ENCODE data around the gene PARD3B. TPM values are rescaled to one million over a fixed set of nuclear protein-coding genes. Genes with fewer than 3 reads are reported as not detected.

Gene PARD3B
- total RNA-seq, 2 donors from 2014 or later: 15.0 to 17.8 TPM

DNA sequence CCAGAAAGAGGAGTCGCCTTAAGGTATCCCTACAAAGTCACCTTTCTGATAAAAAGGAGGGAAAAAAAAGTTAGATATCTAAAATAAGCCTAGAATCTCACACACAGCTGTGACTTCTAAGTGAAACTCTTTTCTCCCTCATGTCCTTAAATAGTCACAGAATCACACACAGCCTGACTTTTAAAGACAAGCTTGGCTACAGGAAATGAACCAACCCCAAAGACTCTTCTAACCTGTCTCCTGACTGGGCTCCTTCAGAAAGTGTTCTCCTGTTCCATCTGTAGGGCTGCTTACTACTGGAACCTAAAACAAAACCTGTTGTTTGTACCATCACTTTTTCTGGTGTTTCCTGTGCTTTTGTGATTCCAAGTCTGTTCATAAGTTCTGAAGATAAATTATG is 1074.3 kb downstream of the PARD3B start:
- Histone ChIP-seq H3K27ac (no peak overlapping the region), H3K9me3 (no peaks in the 10 kb centered on the region), H3K4me3 (no peak overlapping the region), H3K27me3 (no peaks in the 10 kb centered on the region), H3K4me1 (no peaks in the 10 kb centered on the region), H3K36me3 (replicated peaks in 1 of 2; ENCODE audit: insufficient read depth in 1 of 2, low read depth in 2 of 2) (no peaks in the 10 kb centered on the region)
- ATAC-seq (no peak), DNase-seq (no peak)
- no peak for TF ChIP-seq POLR2A (IDR thresholded peaks at IDR 0.05)
- TF ChIP-seq, protein P1, sequence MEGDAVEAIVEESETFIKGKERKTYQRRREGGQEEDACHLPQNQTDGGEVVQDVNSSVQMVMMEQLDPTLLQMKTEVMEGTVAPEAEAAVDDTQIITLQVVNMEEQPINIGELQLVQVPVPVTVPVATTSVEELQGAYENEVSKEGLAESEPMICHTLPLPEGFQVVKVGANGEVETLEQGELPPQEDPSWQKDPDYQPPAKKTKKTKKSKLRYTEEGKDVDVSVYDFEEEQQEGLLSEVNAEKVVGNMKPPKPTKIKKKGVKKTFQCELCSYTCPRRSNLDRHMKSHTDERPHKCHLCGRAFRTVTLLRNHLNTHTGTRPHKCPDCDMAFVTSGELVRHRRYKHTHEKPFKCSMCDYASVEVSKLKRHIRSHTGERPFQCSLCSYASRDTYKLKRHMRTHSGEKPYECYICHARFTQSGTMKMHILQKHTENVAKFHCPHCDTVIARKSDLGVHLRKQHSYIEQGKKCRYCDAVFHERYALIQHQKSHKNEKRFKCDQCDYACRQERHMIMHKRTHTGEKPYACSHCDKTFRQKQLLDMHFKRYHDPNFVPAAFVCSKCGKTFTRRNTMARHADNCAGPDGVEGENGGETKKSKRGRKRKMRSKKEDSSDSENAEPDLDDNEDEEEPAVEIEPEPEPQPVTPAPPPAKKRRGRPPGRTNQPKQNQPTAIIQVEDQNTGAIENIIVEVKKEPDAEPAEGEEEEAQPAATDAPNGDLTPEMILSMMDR (IDR thresholded peaks at IDR 0.05): no peak
- WGBS, 2 donors: 81 to 100% methylated on average over 1 of the region's 1 CpG
- intact Hi-C loops (cut with DNase I): no loop called here

DNA sequence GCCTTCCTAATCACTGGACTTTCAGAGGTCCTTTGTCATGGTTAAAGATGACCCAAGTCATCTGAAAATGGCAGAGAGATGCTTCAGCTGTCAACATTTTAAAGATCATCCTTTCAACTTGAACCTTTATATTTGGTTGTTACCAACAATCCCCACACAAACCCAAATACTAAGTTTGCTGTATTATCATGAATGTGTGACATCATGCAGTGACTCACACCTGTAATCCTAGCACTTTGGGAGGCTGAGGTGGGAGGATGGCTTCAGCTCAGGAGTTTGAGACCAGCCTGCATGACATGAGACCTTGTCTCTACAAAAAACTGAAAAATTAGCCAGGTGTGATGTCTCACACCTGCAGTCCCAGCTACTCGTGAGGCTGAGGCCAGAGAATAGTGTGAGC is 1081.8 kb downstream of the PARD3B start:
- WGBS, 2 donors: 38 to 70% methylated on average over 1 of the region's 1 CpG
- TF ChIP-seq POLR2A (IDR thresholded peaks at IDR 0.05): no peak
- TF ChIP-seq, protein P1 (IDR thresholded peaks at IDR 0.05): no peak

DNA sequence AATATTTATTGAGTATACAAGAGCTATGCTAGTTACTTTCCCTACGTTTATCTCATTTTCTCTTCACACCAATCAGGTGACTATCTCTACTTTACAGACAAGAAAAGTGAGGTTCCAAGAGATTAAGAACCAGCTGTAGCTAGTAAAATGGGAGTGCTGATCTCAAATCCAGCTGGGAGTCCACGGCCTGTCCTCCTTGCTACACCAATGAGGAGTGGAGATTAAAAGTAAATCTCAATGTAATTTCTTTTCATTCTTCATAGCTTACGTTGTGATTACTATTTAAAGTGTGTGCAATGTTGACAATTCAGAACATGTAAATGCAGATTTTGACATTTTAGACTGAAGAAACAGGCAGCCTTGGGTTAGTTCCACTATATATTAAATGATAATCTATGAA is 1083.1 kb downstream of the PARD3B start:
- H3K4me3 ChIP-seq: no peak overlapping the region
- H3K27me3 ChIP-seq: no peaks in the 10 kb centered on the region
- no peaks in the 10 kb centered on the region for H3K9me3 ChIP-seq
- H3K36me3 ChIP-seq (replicated peaks in 1 of 2; ENCODE audit: insufficient read depth in 1 of 2, low read depth in 2 of 2): no peaks in the 10 kb centered on the region
- DNase-seq: no peak
- no peak for ATAC-seq
- H3K4me1 ChIP-seq: no peaks in the 10 kb centered on the region
- no peak overlapping the region for H3K27ac ChIP-seq
- WGBS, 2 donors: 65 to 67% methylated on average over 3 of the region's 3 CpGs
- TF ChIP-seq, protein P1 (IDR thresholded peaks at IDR 0.05): no peak
- TF ChIP-seq POLR2A (IDR thresholded peaks at IDR 0.05): no peak
- intact Hi-C loops (cut with DNase I): no loop called here

More for the DNA sequence above, 1081.8 kb downstream of the PARD3B start:
- Histone ChIP-seq H3K27me3 (no peaks in the 10 kb centered on the region), H3K36me3 (replicated peaks in 1 of 2; ENCODE audit: insufficient read depth in 1 of 2, low read depth in 2 of 2) (no peaks in the 10 kb centered on the region), H3K4me3 (no peak overlapping the region), H3K4me1 (no peaks in the 10 kb centered on the region), H3K27ac (no peak overlapping the region), H3K9me3 (no peaks in the 10 kb centered on the region)
- DNase-seq (no peak), ATAC-seq (no peak)
- intact Hi-C loops (cut with DNase I): no loop called here

DNA sequence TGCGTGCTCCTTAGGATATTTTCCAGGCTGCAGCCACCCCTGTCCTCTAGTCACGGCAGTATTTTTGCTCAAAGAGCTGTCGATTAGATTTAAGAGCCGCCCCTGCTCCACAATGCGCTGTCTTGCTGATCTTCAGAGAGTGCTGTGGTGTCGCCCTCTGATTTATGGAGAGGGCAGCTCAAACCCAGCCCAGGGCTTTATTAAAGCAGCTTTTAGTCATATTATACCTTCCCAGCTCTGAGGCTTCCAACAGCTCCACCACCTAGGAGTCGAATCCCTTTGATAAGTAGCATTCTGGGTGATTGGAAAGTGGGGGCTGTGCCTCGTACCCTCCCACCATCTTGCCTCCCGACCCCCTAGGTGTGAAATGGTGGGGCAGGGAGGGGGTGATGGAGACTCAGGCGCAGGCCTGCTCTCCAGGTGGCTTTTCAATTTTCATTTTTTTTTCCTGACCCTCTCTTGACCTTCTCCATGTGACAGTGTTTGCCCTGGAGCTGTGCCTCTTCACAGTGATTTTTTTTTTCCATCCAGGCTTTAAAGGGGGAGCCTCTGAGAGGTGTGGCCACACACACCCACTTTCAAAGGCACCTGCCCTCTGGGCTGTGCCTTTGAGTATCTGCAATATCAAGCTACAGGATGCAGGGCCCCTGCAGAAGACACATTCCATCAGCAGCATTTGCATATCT is 1084.0 kb downstream of the PARD3B start:
- 79 to 81% methylated on average over 10 of the region's 10 CpGs for WGBS, 2 donors
- H3K4me3 ChIP-seq: no peak overlapping the region
- no peaks in the 10 kb centered on the region for H3K4me1 ChIP-seq
- H3K27ac ChIP-seq: no peak overlapping the region
- no peaks in the 10 kb centered on the region for H3K36me3 ChIP-seq (replicated peaks in 1 of 2; ENCODE audit: insufficient read depth in 1 of 2, low read depth in 2 of 2)
- H3K9me3 ChIP-seq: no peaks in the 10 kb centered on the region
- ATAC-seq: no peak
- intact Hi-C loops (cut with DNase I): no loop called here
- DNase-seq: no peak
- no peaks in the 10 kb centered on the region for H3K27me3 ChIP-seq
- TF ChIP-seq, protein P1 (IDR thresholded peaks at IDR 0.05): no peak
- no peak for TF ChIP-seq POLR2A (IDR thresholded peaks at IDR 0.05)

- H3K27me3 ChIP-seq: no peaks in the 10 kb centered on the region
- intact Hi-C loops (cut with DNase I): no loop called here
- TF ChIP-seq, protein P1 (IDR thresholded peaks at IDR 0.05): no peak
- TF ChIP-seq POLR2A (IDR thresholded peaks at IDR 0.05): no peak
- H3K27ac ChIP-seq: no peak overlapping the region
- H3K4me3 ChIP-seq: no peak overlapping the region
- no peaks in the 10 kb centered on the region for H3K36me3 ChIP-seq (replicated peaks in 1 of 2; ENCODE audit: insufficient read depth in 1 of 2, low read depth in 2 of 2)
- ATAC-seq (no peak), DNase-seq (no peak)
- H3K9me3 ChIP-seq: no peaks in the 10 kb centered on the region
- H3K4me1 ChIP-seq: no peaks in the 10 kb centered on the region
- WGBS, 2 donors: 70 to 86% methylated on average over 1 of the region's 1 CpG
Observed at GRCh38 chr2:205633994-205634393, 1088.7 kb downstream of the PARD3B start.
